Chondrocyte (in vitro differentiated cells): ENCODE measurements around the gene PNRC1. TPM values are rescaled to one million over a fixed set of nuclear protein-coding genes. Genes with fewer than 3 reads are reported as not detected.
"Not testable (repeated sequence)": the region's sequence is repeated elsewhere in the genome, so short reads cannot be mapped to it uniquely, and the experiment has no call there.

Experiments used
- DNase-seq: peaks from one replicate; pipeline ENCODE4 v3.0.0; 2021; ENCODE audit warnings: mixed read lengths, low spot score
- H3K27ac Mint-ChIP-seq: one replicate; pipeline ENCODE4 v1.8.0; 2021; ENCODE audit warnings: mild to moderate bottlenecking, moderate library complexity, mixed read lengths; ENCODE audit not compliant: unreplicated experiment
- H3K27me3 Mint-ChIP-seq: 2 replicates; pipeline ENCODE4 v1.8.0; 2021; ENCODE audit warnings: low read depth, mixed read lengths
- H3K36me3 Mint-ChIP-seq: 2 replicates; pipeline ENCODE4 v1.8.0; 2021; ENCODE audit warnings: low read depth, mixed read lengths
- H3K4me1 Mint-ChIP-seq: 2 replicates; pipeline ENCODE4 v1.8.0; 2021; ENCODE audit warnings: low read depth, mild to moderate bottlenecking, mixed read lengths
- H3K4me3 Mint-ChIP-seq: one replicate; pipeline ENCODE4 v1.8.0; 2021; ENCODE audit warnings: mild to moderate bottlenecking, moderate library complexity, mixed read lengths; ENCODE audit not compliant: unreplicated experiment
- H3K9me3 Mint-ChIP-seq: 2 replicates; pipeline ENCODE4 v1.8.0; 2021; ENCODE audit warnings: low read depth, mixed read lengths
- total RNA-seq: library from RNA; stranded (reverse); gene quantifications from 3 replicates; pipeline ENCODE4 v1.2.1, GENCODE V29; 2021
- TF ChIP-seq, protein P1 (sequence below): fragments of 200-600 bp; sonication (generic); IDR thresholded peaks from 2 replicates; pipeline ENCODE4 v1.5.0; 2021; ENCODE audit warnings: antibody characterized with exemption, mild to moderate bottlenecking, moderate library complexity

Gene PNRC1
- total RNA-seq, 1 donor from 2014 or later, result 115 TPM

GRCh38 chr6:89118931-89119330 is 38.4 kb downstream of the PNRC1 start:
- Mint-ChIP-seq H3K4me3 (peak overlapping the region; percentile 64), H3K27me3 (no peaks in the 10 kb centered on the region), H3K9me3 (no peaks in the 10 kb centered on the region), H3K27ac (peak overlapping the region; percentile 13), H3K36me3 (no peaks in the 10 kb centered on the region), H3K4me1 (peaks cover 11% of the 10 kb centered on the region)
- DNase-seq, result no peak
- TF ChIP-seq, protein P1, sequence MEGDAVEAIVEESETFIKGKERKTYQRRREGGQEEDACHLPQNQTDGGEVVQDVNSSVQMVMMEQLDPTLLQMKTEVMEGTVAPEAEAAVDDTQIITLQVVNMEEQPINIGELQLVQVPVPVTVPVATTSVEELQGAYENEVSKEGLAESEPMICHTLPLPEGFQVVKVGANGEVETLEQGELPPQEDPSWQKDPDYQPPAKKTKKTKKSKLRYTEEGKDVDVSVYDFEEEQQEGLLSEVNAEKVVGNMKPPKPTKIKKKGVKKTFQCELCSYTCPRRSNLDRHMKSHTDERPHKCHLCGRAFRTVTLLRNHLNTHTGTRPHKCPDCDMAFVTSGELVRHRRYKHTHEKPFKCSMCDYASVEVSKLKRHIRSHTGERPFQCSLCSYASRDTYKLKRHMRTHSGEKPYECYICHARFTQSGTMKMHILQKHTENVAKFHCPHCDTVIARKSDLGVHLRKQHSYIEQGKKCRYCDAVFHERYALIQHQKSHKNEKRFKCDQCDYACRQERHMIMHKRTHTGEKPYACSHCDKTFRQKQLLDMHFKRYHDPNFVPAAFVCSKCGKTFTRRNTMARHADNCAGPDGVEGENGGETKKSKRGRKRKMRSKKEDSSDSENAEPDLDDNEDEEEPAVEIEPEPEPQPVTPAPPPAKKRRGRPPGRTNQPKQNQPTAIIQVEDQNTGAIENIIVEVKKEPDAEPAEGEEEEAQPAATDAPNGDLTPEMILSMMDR, result no peak

- no peak for DNase-seq
- TF ChIP-seq, protein P1, result no peak
- Mint-ChIP-seq H3K36me3 (no peaks in the 10 kb centered on the region), H3K4me1 (peaks cover 11% of the 10 kb centered on the region), H3K27ac (no peak overlapping the region), H3K4me3 (no peak overlapping the region), H3K27me3 (no peaks in the 10 kb centered on the region), H3K9me3 (no peaks in the 10 kb centered on the region)
Observed at GRCh38 chr6:89120371-89120770, 39.8 kb downstream of the PNRC1 start.

- no peak overlapping the region for H3K27ac Mint-ChIP-seq
- no peaks in the 10 kb centered on the region for H3K36me3 Mint-ChIP-seq
- no peaks in the 10 kb centered on the region for H3K9me3 Mint-ChIP-seq
- peaks cover 3% of the 10 kb centered on the region for H3K4me1 Mint-ChIP-seq
- no peak for DNase-seq
- H3K27me3 Mint-ChIP-seq, result no peaks in the 10 kb centered on the region
- TF ChIP-seq, protein P1, result no peak
- no peak overlapping the region for H3K4me3 Mint-ChIP-seq
Observed at GRCh38 chr6:89121934-89122333, 41.4 kb downstream of the PNRC1 start.

DNA sequence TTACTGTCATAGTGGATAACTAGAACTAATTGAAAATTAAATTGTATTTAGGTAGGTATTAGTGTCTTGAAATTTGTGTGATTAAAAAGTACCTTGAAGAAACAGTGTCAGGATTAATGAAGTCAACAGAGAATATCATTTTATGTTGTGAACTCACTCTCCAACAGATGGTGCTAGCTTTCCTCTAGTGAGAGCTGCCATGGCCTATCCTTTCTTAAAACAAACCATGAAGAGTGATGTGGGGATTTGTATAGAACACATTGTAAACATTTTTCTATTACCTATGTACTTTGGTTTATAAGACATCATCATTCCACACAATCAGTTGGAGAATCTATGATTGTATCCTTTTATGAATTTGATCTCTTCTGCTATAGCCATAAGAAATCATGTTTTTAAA is 42.1 kb downstream of the PNRC1 start:
- no peaks in the 10 kb centered on the region for H3K27me3 Mint-ChIP-seq
- TF ChIP-seq, protein P1, result peak; percentile 90
- no peak overlapping the region for H3K27ac Mint-ChIP-seq
- H3K4me3 Mint-ChIP-seq, result no peak overlapping the region
- no peaks in the 10 kb centered on the region for H3K4me1 Mint-ChIP-seq
- DNase-seq, result no peak
- no peaks in the 10 kb centered on the region for H3K36me3 Mint-ChIP-seq
- H3K9me3 Mint-ChIP-seq, result no peaks in the 10 kb centered on the region

DNA sequence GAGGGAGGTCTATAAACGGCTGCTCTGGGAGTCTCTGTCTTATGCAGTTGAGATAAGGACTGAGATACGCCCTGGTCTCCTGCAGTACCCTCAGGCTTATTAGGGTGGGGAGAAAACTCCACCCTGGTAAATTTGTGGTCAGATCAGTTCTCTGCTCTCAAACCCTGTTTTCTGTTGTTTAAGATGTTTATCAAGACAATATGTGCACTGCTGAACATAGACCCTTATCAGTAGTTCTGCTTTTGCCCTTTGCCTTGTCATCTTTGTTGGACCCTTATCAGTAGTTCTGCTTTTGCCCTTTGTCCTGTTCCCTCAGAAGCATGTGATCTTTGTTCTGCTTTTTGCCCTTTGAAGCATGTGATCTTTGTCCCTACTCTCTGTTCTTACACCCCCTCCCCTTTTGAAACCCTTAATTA is 47.7 kb downstream of the PNRC1 start:
- not testable (repeated sequence) for H3K27me3 Mint-ChIP-seq, H3K4me3 Mint-ChIP-seq

DNA sequence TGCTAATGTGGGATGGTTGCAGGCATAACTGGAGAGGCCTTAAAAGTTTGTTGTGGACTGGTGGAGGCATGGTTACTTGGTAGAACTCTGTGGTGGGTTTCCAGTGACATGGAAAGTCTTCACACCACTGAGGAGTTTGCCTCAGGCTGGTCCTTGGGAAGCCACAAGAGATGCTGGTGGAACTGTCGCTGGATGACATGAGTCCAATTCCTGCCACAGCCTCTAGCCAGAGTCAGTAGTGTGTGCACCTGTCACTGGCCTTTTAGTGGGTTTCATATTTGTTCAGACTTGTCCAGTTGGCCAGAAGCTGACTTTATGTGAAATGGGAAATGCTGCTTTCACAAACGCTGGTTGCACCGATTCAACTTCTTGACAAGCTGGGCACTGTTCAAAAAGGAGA is 51.0 kb downstream of the PNRC1 start:
- Mint-ChIP-seq H3K9me3 (peaks cover 5% of the 10 kb centered on the region), H3K27me3 (no peaks in the 10 kb centered on the region), H3K27ac (no peak overlapping the region), H3K4me1 (no peaks in the 10 kb centered on the region), H3K36me3 (peaks cover 6% of the 10 kb centered on the region), H3K4me3 (no peak overlapping the region)
- DNase-seq, result no peak
- TF ChIP-seq, protein P1, result no peak

More for the DNA sequence above, 47.7 kb downstream of the PNRC1 start:
- not testable (repeated sequence) for H3K9me3 Mint-ChIP-seq, H3K4me1 Mint-ChIP-seq, H3K27ac Mint-ChIP-seq, DNase-seq, H3K36me3 Mint-ChIP-seq
